H1 (cell line): Measurements from ENCODE around the gene MYOZ2. TPM values are rescaled to one million over a fixed set of nuclear protein-coding genes. Genes with fewer than 3 reads are reported as not detected.

Source experiments
- CTCF ChIA-PET: fragments of 300-600 bp; sonication (Branson Sonifier 250); formaldehyde crosslinking; loops from one replicate; lab custom pipeline; 2021; ENCODE audit not compliant: partially characterized antibody; lab: Charles Lee
- POLR2A ChIA-PET: fragments of 300-600 bp; sonication (Branson Sonifier 250); formaldehyde crosslinking; loops from one replicate; lab custom pipeline; 2021; ENCODE audit warnings: inconsistent platforms; ENCODE audit not compliant: partially characterized antibody; lab: Charles Lee
- DNase-seq, 2 experiments: peaks; one replicate each; pipeline versions ENCODE4 v3.0.0 to v3.0.0-alpha.2; 2010 to 2022; ENCODE audit warnings: low spot score in 2 of 2, low read depth in 1 of 2, mixed read lengths in 1 of 2
- FAIRE-seq: peaks from 2 replicates; lab custom pipeline; 2011; peaks lifted over from hg19 to GRCh38; lab: Jason Lieb, UNC
- H2AFZ ChIP-seq: 2 replicates; pipeline ENCODE4 v1.8.1; 2012; ENCODE audit warnings: low read length, inconsistent platforms
- H2AK5ac ChIP-seq: 2 replicates; pipeline ENCODE4 v1.6.1; 2013; ENCODE audit warnings: low read depth, low read length
- H2BK120ac ChIP-seq: replicated peaks from 2 replicates; pipeline ENCODE3; 2013; ENCODE audit warnings: low read depth, low read length, inconsistent platforms
- H2BK12ac ChIP-seq: 2 replicates; pipeline ENCODE4 v1.6.1; 2013; ENCODE audit warnings: low read depth, low read length
- H2BK15ac ChIP-seq: 2 replicates; pipeline ENCODE4 v1.6.1; 2013; ENCODE audit warnings: low read length
- H2BK20ac ChIP-seq: 2 replicates; pipeline ENCODE4 v1.6.1; 2013; ENCODE audit warnings: low read length
- H2BK5ac ChIP-seq: 2 replicates; pipeline ENCODE4 v1.6.1; 2013; ENCODE audit warnings: low read depth, low read length
- H3K14ac ChIP-seq: 2 replicates; pipeline ENCODE4 v1.6.1; 2013; ENCODE audit warnings: inconsistent platforms; ENCODE audit not compliant: insufficient read length
- H3K18ac ChIP-seq: 2 replicates; pipeline ENCODE4 v1.6.1; 2013; ENCODE audit warnings: low read length; ENCODE audit errors: extremely low read depth
- H3K23ac ChIP-seq: 2 replicates; pipeline ENCODE4 v1.6.1; 2013; ENCODE audit warnings: inconsistent platforms; ENCODE audit not compliant: insufficient read length
- H3K23me2 ChIP-seq: 2 replicates; pipeline ENCODE4 v1.6.1; 2013; ENCODE audit warnings: low read depth, low read length
- H3K27ac ChIP-seq: 2 replicates; pipeline ENCODE4 v1.6.1; 2011; ENCODE audit warnings: low read depth, low read length, inconsistent platforms
- H3K27me3 ChIP-seq, 4 experiments: replicated peaks in 1 of 4; 1 replicate in 1 of 4; 2 replicates in 3 of 4; pipeline versions ENCODE4 v1.6.1 to v1.8.1; 2011 to 2013; ENCODE audit warnings: low read length in 3 of 4, mild to moderate bottlenecking in 3 of 4, inconsistent platforms in 2 of 4, mixed read lengths in 2 of 4, moderate library complexity in 1 of 4; ENCODE audit not compliant: control insufficient read depth in 3 of 4, insufficient read depth in 3 of 4; ENCODE audit errors: extremely low read depth in 1 of 4
- H3K36me3 ChIP-seq, 4 experiments: 2 replicates each; pipeline versions ENCODE4 v1.6.1 to v1.8.1; 2011 to 2013; ENCODE audit warnings: mild to moderate bottlenecking in 4 of 4, low read length in 3 of 4, moderate library complexity in 2 of 4, control low read depth in 1 of 4, inconsistent platforms in 1 of 4; ENCODE audit not compliant: insufficient read depth in 4 of 4, control insufficient read depth in 2 of 4
- H3K4ac ChIP-seq: replicated peaks from 2 replicates; pipeline ENCODE3; 2013; ENCODE audit warnings: low read length, low read depth, mixed read lengths, inconsistent platforms; ENCODE audit not compliant: insufficient read length
- H3K4me1 ChIP-seq, 4 experiments: replicated peaks in 1 of 4; 1 replicate in 1 of 4; 2 replicates in 3 of 4; pipeline versions ENCODE4 v1.6.1 to v1.8.1; 2011 to 2013; ENCODE audit warnings: low read length in 3 of 4, inconsistent platforms in 2 of 4, mixed read lengths in 1 of 4; ENCODE audit not compliant: insufficient read depth in 4 of 4, control insufficient read depth in 3 of 4
- H3K4me2 ChIP-seq, 2 experiments: 2 replicates each; pipeline versions ENCODE4 v1.6.1 to v1.8.1; 2011 to 2013; ENCODE audit warnings: low read depth in 2 of 2, low read length in 2 of 2, control low read depth in 1 of 2, inconsistent platforms in 1 of 2, mild to moderate bottlenecking in 1 of 2; ENCODE audit not compliant: insufficient read depth in 1 of 2
- H3K4me3 ChIP-seq, 4 experiments: fragments of 200-600, 300-600 bp in 1 of 4; sonication (generic), shearing (Covaris generic), sonication (Bioruptor Twin) in 1 of 4; 2 replicates each; pipeline versions ENCODE4 v1.5.1 to v1.8.1; 2011 to 2016; ENCODE audit warnings: low read length in 4 of 4, low read depth in 3 of 4, control low read depth in 2 of 4, inconsistent platforms in 2 of 4, mild to moderate bottlenecking in 2 of 4, mixed read lengths in 1 of 4, moderate library complexity in 1 of 4; ENCODE audit not compliant: insufficient read depth in 2 of 4; ENCODE audit errors: extremely low read depth in 1 of 4
- H3K56ac ChIP-seq: replicated peaks from 2 replicates; pipeline ENCODE3; 2013; ENCODE audit warnings: low read depth, mild to moderate bottlenecking, mixed read lengths, low read length, inconsistent platforms; ENCODE audit not compliant: insufficient read length
- H3K79me1 ChIP-seq: 2 replicates; pipeline ENCODE4 v1.6.1; 2013; ENCODE audit warnings: low read depth, low read length, control low read depth
- H3K79me2 ChIP-seq, 2 experiments: 2 replicates each; pipeline versions ENCODE4 v1.6.1 to v1.8.1; 2012 to 2013; ENCODE audit warnings: low read length in 2 of 2, mild to moderate bottlenecking in 2 of 2, inconsistent platforms in 1 of 2; ENCODE audit not compliant: insufficient read depth in 2 of 2, control insufficient read depth in 1 of 2
- H3K9ac ChIP-seq, 4 experiments: replicated peaks in 1 of 4; 1 replicate in 1 of 4; 2 replicates in 3 of 4; pipeline versions ENCODE4 v1.6.1 to v1.8.1; 2011 to 2013; ENCODE audit warnings: low read depth in 3 of 4, low read length in 3 of 4, control low read depth in 2 of 4, mild to moderate bottlenecking in 2 of 4, moderate library complexity in 2 of 4, inconsistent platforms in 1 of 4; ENCODE audit errors: extremely low read depth in 1 of 4
- H3K9me3 ChIP-seq, 2 experiments: 2 replicates each; pipeline versions ENCODE4 v1.6.1 to v1.8.1; 2012 to 2013; ENCODE audit warnings: mild to moderate bottlenecking in 2 of 2, moderate library complexity in 2 of 2, control low read depth in 1 of 2, inconsistent platforms in 1 of 2, low read depth in 1 of 2, low read length in 1 of 2, mixed read lengths in 1 of 2; ENCODE audit not compliant: insufficient read depth in 2 of 2
- H4K20me1 ChIP-seq, 2 experiments: replicated peaks in 1 of 2; 2 replicates each; pipeline versions ENCODE3 to v1.8.1; 2011 to 2013; ENCODE audit warnings: inconsistent platforms in 2 of 2, low read length in 2 of 2, mild to moderate bottlenecking in 1 of 2; ENCODE audit not compliant: insufficient read depth in 2 of 2, control insufficient read depth in 1 of 2
- H4K5ac ChIP-seq: 2 replicates; pipeline ENCODE4 v1.6.1; 2013; ENCODE audit warnings: low read length, low read depth, mixed read lengths, inconsistent platforms; ENCODE audit not compliant: insufficient read length
- H4K8ac ChIP-seq: 2 replicates; pipeline ENCODE4 v1.8.0; 2013; ENCODE audit warnings: mild to moderate bottlenecking, moderate library complexity, low read length, inconsistent platforms; ENCODE audit not compliant: insufficient read depth; ENCODE audit errors: extremely low read depth
- H4K91ac ChIP-seq: replicated peaks from 2 replicates; pipeline ENCODE3; 2013; ENCODE audit warnings: low read length, mixed read lengths, inconsistent platforms; ENCODE audit not compliant: insufficient read length
- KDM1A ChIP-seq: fragments of 200-600, 300-600 bp; sonication (generic); IDR thresholded peaks from 2 replicates; pipeline ENCODE4 v1.7.1; 2016; ENCODE audit warnings: mild to moderate bottlenecking, low read length, borderline replicate concordance
- WGBS, 2 experiments: shearing (Covaris generic) in 1 of 2; methylation state at CpG; one replicate each; pipeline versions ENCODE4 v1.1.6 to v1.1.7; 2013 to 2015; ENCODE audit warnings: low lambda C conversion rate in 2 of 2, mixed read lengths in 2 of 2, inconsistent platforms in 1 of 2, low coverage in 1 of 2, missing lambda C conversion rate in 1 of 2; ENCODE audit not compliant: insufficient replicate concordance in 2 of 2, insufficient coverage in 1 of 2, insufficient read length in 1 of 2; ENCODE audit errors: extremely low coverage in 1 of 2, missing lambda C conversion rate in 1 of 2; 5-methylcytosine and 5-hydroxymethylcytosine counted together
- polyA plus RNA-seq, 7 experiments: library from polyadenylated mRNA; depleted of rRNA in 3 of 7; stranded (reverse) in 5 of 7; unstranded in 2 of 7; fragments of >200 nt in 5 of 7; fragments of 200-250 nt in 2 of 7; gene quantifications; 1 replicate in 5 of 7; 2 replicates in 1 of 7; 4 replicates in 1 of 7; pipeline versions ENCODE4 v1.2.1 to v1.2.3, GENCODE V29; 2011 to 2013; ENCODE audit warnings: missing spikeins in 2 of 7, mixed read lengths in 2 of 7
- total RNA-seq: library from RNA; stranded (reverse); fragmentation: NEBNext Ultra II Directional; extraction: Animal tissue kit (Norgen Biotek cat#: 25700); gene quantifications from 2 replicates; pipeline ENCODE4 v1.2.1, GENCODE V29; 2021

The MYOZ2 gene
- total and polyA plus RNA-seq, 2 of the 8 experiments (the other 6 are each of a cell fraction or from before 2014, with no cell fraction given): not detected

DNA sequence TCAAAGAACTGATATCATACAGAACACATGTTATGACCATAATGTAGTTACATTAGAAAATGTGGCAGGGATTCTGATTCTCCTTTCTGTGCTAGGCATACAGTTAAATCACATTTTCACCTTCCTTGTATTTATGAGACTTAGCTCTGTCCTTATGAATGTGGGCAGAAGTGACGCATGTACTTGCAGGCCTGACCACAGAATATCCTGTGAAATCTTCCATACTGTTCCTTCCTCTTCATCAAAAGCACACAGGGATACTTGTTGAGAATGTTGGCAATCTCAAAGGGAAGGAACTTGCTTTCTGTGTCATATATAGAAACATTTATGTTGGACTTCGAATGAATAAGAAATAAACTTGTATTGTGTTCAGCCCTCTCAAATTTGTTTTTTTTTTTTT lies 17.2 kb upstream of the MYOZ2 start:
- Histone ChIP-seq H3K23ac (no peak overlapping the region), H3K79me2 (no peaks in the 10 kb centered on the region), H3K79me1 (no peaks in the 10 kb centered on the region), H2AFZ (no peak overlapping the region), H3K56ac (no peak overlapping the region), H3K27me3 (no peaks in the 10 kb centered on the region), H3K4me1 (peaks cover 0 to 3% (median 0%) of the 10 kb centered on the region in 4 experiments; a peak in 1 of 7 replicates), H4K91ac (no peak overlapping the region), H4K8ac (no peak overlapping the region), H4K20me1 (no peaks in the 10 kb centered on the region), H2BK12ac (no peak overlapping the region), H2BK15ac (no peak overlapping the region), H3K18ac (no peak overlapping the region), H3K4ac (no peak overlapping the region), H2BK20ac (no peak overlapping the region), H3K4me3 (no peak overlapping the region), H3K36me3 (no peaks in the 10 kb centered on the region), H3K14ac (no peak overlapping the region), H2AK5ac (no peak overlapping the region), H3K4me2 (no peak overlapping the region), H4K5ac (no peak overlapping the region), H2BK5ac (no peak overlapping the region), H3K27ac (no peak overlapping the region), H3K23me2 (no peaks in the 10 kb centered on the region), H3K9me3 (no peaks in the 10 kb centered on the region), H2BK120ac (no peak overlapping the region), H3K9ac (no peak overlapping the region)
- 93% methylated on average over 2 of the region's 2 CpGs; no CpG with 5 or more reads in 1 of the 2 experiments for WGBS, 2 experiments
- FAIRE-seq (no peak), DNase-seq (no peak)
- ChIA-PET CTCF (interaction anchor here (0.9 to 1.2 kb wide), 4 partner anchors 11 to 137 kb away, joined by 3 read pairs; no protein-coding TSS in a partner anchor), POLR2A (no interaction called here)
- no peak for TF ChIP-seq KDM1A
